ENCODE measurements around the gene EMD. TPM values are rescaled to one million over a fixed set of nuclear protein-coding genes. Genes with fewer than 3 reads are reported as not detected.

The EMD gene
- total and polyA plus RNA-seq, 7 experiments from 2014 or later: 31.5 to 141 (median 81.7) TPM

- ATAC-seq: peak; percentile 98
- intact Hi-C loops (cut with micrococcal nuclease): loop anchor here (1.0 kb wide), 3 partner anchors 8 to 57 kb away; no protein-coding TSS in a partner anchor
- H3K9me3 Mint-ChIP-seq: peaks cover 0 to under 1% (median 0%) of the 10 kb centered on the region in 11 donors
- H3K27ac Mint-ChIP-seq: peak within 1 kb of the TSS; percentile 76 to 91 (median 82)
- Histone ChIP-seq H3K27ac (ENCODE audit: low read depth, low read length) (peak within 1 kb of the TSS; percentile 81), H3K4me3 (ENCODE audit: low read length) (peak within 1 kb of the TSS; percentile 55), H3K9me3 (ENCODE audit: control insufficient read depth in 2 of 3, low read length in 3 of 3) (no peaks in the 10 kb centered on the region), H3K27me3 (ENCODE audit: control insufficient read depth in 2 of 2, insufficient read depth in 2 of 2, low read length in 2 of 2) (no peaks in the 10 kb centered on the region), H3K4me1 (ENCODE audit: control insufficient read depth in 2 of 2, insufficient read depth in 2 of 2, low read length in 2 of 2) (peaks cover 0 to 4% of the 10 kb centered on the region in 2 donors), H3K36me3 (ENCODE audit: control insufficient read depth in 2 of 3, insufficient read depth in 3 of 3, low read length in 3 of 3) (peaks cover 0 to 13% (median 0%) of the 10 kb centered on the region in 3 experiments)
- CTCF ChIA-PET: interaction anchor here (0.7 to 1.6 kb wide), 2 partner anchors 55 to 418 kb away, joined by 3 to 5 read pairs; no protein-coding TSS in a partner anchor
- peak within 1 kb of the TSS; percentile 77 to 86 (median 82) for H3K4me3 Mint-ChIP-seq
- H3K36me3 Mint-ChIP-seq: peaks cover 0 to 8% (median 0%) of the 10 kb centered on the region in 5 donors
- POLR2A ChIA-PET: interaction anchor here (0.6 to 3.0 kb wide), 17 partner anchors 8 to 459 kb away, joined by 3 to 15 read pairs (median 3); partner anchors contain the start of genes FAM50A, SLC10A3 and TAFAZZIN
- no peaks in the 10 kb centered on the region for H3K27me3 Mint-ChIP-seq
- DNase-seq: peak; percentile 72 to 90 (median 85)
- peaks cover 7 to 39% (median 24%) of the 10 kb centered on the region in 7 donors for H3K4me1 Mint-ChIP-seq
Measured at GRCh38 chrX:154428176-154429171, 49.4 kb downstream of the EMD start, which contains the start of gene ATP6AP1. Gene ATP6AP1, plus strand, starts transcription at chrX:154428677. Its CDS starts 16 bp downstream, at chrX:154428693.

GRCh38 chrX:154429711-154430110, 50.6 kb downstream of the EMD start:
- Mint-ChIP-seq H3K4me3 (peak overlapping the region; percentile 77 to 86 (median 82)), H3K9me3 (peaks cover 0 to 1% (median 0%) of the 10 kb centered on the region in 11 donors), H3K27ac (peak overlapping the region; percentile 27 to 91 (median 67)), H3K27me3 (no peaks in the 10 kb centered on the region), H3K36me3 (peaks cover 0 to 8% (median 0%) of the 10 kb centered on the region in 5 donors), H3K4me1 (peaks cover 7 to 31% (median 21%) of the 10 kb centered on the region in 7 donors)
- ATAC-seq (no peak), DNase-seq (no peak)
- Histone ChIP-seq H3K4me1 (ENCODE audit: control insufficient read depth in 2 of 2, insufficient read depth in 2 of 2, low read length in 2 of 2) (peaks cover 0 to 4% of the 10 kb centered on the region in 2 donors), H3K27ac (ENCODE audit: low read depth, low read length) (peak overlapping the region; percentile 81), H3K4me3 (ENCODE audit: low read length) (no peak overlapping the region), H3K36me3 (ENCODE audit: control insufficient read depth in 2 of 3, insufficient read depth in 3 of 3, low read length in 3 of 3) (peaks cover 0 to 22% (median 0%) of the 10 kb centered on the region in 3 experiments), H3K9me3 (ENCODE audit: control insufficient read depth in 2 of 3, low read length in 3 of 3) (no peaks in the 10 kb centered on the region), H3K27me3 (ENCODE audit: control insufficient read depth in 2 of 2, insufficient read depth in 2 of 2, low read length in 2 of 2) (no peaks in the 10 kb centered on the region)
- ChIA-PET CTCF (interaction anchor here (1.6 kb wide), 1 partner anchor 56 kb away, joined by 5 read pairs; no protein-coding TSS in a partner anchor), POLR2A (interaction anchor here (1.0 to 3.0 kb wide), 10 partner anchors 9 to 448 kb away, joined by 3 to 15 read pairs (median 4); partner anchors contain the start of genes SLC10A3 and TAFAZZIN)
- intact Hi-C loops (cut with micrococcal nuclease): no loop called here

GRCh38 chrX:154430479-154430878, 51.4 kb downstream of the EMD start:
- no peaks in the 10 kb centered on the region for H3K27me3 ChIP-seq (ENCODE audit: control insufficient read depth in 2 of 2, insufficient read depth in 2 of 2, low read length in 2 of 2)
- no peaks in the 10 kb centered on the region for H3K9me3 ChIP-seq (ENCODE audit: control insufficient read depth in 2 of 3, low read length in 3 of 3)
- Mint-ChIP-seq H3K4me1 (peaks cover 7 to 31% (median 21%) of the 10 kb centered on the region in 7 donors), H3K27me3 (no peaks in the 10 kb centered on the region), H3K4me3 (peak overlapping the region in 4 of 10 donors; percentile 12 to 80 (median 40)), H3K9me3 (peaks cover 0 to 1% (median 0%) of the 10 kb centered on the region in 11 donors), H3K27ac (peak overlapping the region in 6 of 9 donors; percentile 15 to 79 (median 52)), H3K36me3 (peaks cover 0 to 8% (median 0%) of the 10 kb centered on the region in 5 donors)
- ChIA-PET CTCF (interaction anchor here (0.6 to 1.6 kb wide), 2 partner anchors 57 to 59 kb away, joined by 3 to 5 read pairs; no protein-coding TSS in a partner anchor), POLR2A (interaction anchor here (3.0 kb wide), 1 partner anchor 54 kb away, joined by 8 read pairs; no protein-coding TSS in a partner anchor)
- H3K4me3 ChIP-seq (ENCODE audit: low read length): no peak overlapping the region
- peaks cover 0 to 22% (median 0%) of the 10 kb centered on the region in 3 experiments for H3K36me3 ChIP-seq (ENCODE audit: control insufficient read depth in 2 of 3, insufficient read depth in 3 of 3, low read length in 3 of 3)
- H3K4me1 ChIP-seq (ENCODE audit: control insufficient read depth in 2 of 2, insufficient read depth in 2 of 2, low read length in 2 of 2): peaks cover 0 to 4% of the 10 kb centered on the region in 2 donors
- intact Hi-C loops (cut with micrococcal nuclease): no loop called here
- H3K27ac ChIP-seq (ENCODE audit: low read depth, low read length): no peak overlapping the region
- ATAC-seq: no peak
- no peak for DNase-seq

- Mint-ChIP-seq H3K27ac (peak overlapping the region in 6 of 9 donors; percentile 12 to 79 (median 36)), H3K27me3 (no peaks in the 10 kb centered on the region), H3K36me3 (peaks cover 0 to 8% (median 0%) of the 10 kb centered on the region in 5 donors), H3K4me3 (peak overlapping the region in 2 of 10 donors; percentile 33 to 80), H3K4me1 (peaks cover 7 to 33% (median 21%) of the 10 kb centered on the region in 7 donors), H3K9me3 (peaks cover 0 to 1% (median 0%) of the 10 kb centered on the region in 11 donors)
- Histone ChIP-seq H3K27ac (ENCODE audit: low read depth, low read length) (no peak overlapping the region), H3K36me3 (ENCODE audit: control insufficient read depth in 2 of 3, insufficient read depth in 3 of 3, low read length in 3 of 3) (peaks cover 0 to 22% (median 0%) of the 10 kb centered on the region in 3 experiments), H3K4me1 (ENCODE audit: control insufficient read depth in 2 of 2, insufficient read depth in 2 of 2, low read length in 2 of 2) (peaks cover 0 to 4% of the 10 kb centered on the region in 2 donors), H3K27me3 (ENCODE audit: control insufficient read depth in 2 of 2, insufficient read depth in 2 of 2, low read length in 2 of 2) (no peaks in the 10 kb centered on the region), H3K4me3 (ENCODE audit: low read length) (no peak overlapping the region), H3K9me3 (ENCODE audit: control insufficient read depth in 2 of 3, low read length in 3 of 3) (no peaks in the 10 kb centered on the region)
- ChIA-PET CTCF (interaction anchor here (0.6 kb wide), 1 partner anchor 59 kb away, joined by 3 read pairs; no protein-coding TSS in a partner anchor), POLR2A (interaction anchor here (3.0 kb wide), 1 partner anchor 53 kb away, joined by 8 read pairs; no protein-coding TSS in a partner anchor)
- DNase-seq: no peak
- ATAC-seq: no peak
- intact Hi-C loops (cut with micrococcal nuclease): no loop called here
Measured at GRCh38 chrX:154430916-154431315, 51.8 kb downstream of the EMD start.

Other genes starting within 250 kb of the EMD start
- not detected for gene OPN1LW, start 235.1 kb upstream of the EMD start, total RNA-seq
- gene OPN1LW, start 235.1 kb upstream of the EMD start, polyA plus RNA-seq: not detected
- gene OPN1MW, start 196.7 kb upstream of the EMD start, total RNA-seq: not detected
- not detected for gene OPN1MW, start 196.7 kb upstream of the EMD start, polyA plus RNA-seq
- not detected for gene OPN1MW2, start 159.5 kb upstream of the EMD start, total RNA-seq
- gene OPN1MW2, start 159.5 kb upstream of the EMD start, polyA plus RNA-seq: not detected
- gene OPN1MW3, start 121.7 kb upstream of the EMD start, total RNA-seq: not detected
- not detected for gene OPN1MW3, start 121.7 kb upstream of the EMD start, polyA plus RNA-seq
- gene TEX28, start 84.2 kb upstream of the EMD start, total RNA-seq: not detected
- gene TEX28, start 84.2 kb upstream of the EMD start, polyA plus RNA-seq: not detected
- gene TKTL1, start 83.5 kb upstream of the EMD start, total RNA-seq: 1 to 10 TPM in 4 of 5 experiments, under 1 TPM in 1; 0.58 to 4.7 (median 3.2) TPM
- 10 to 100 TPM; 35.7 to 47.7 TPM for gene TKTL1, start 83.5 kb upstream of the EMD start, polyA plus RNA-seq
- 1,000 to 10,000 TPM in 2 of 5 experiments, 100 to 1,000 TPM in 3; 440 to 1,423 (median 604) TPM for gene FLNA, start 4.7 kb upstream of the EMD start, total RNA-seq
- 100 to 1,000 TPM in 1 of 2 donors, 10 to 100 TPM in 1; 96.0 to 333 TPM for gene FLNA, start 4.7 kb upstream of the EMD start, polyA plus RNA-seq
- gene RPL10, start 19.1 kb downstream of the EMD start, total RNA-seq: 1,000 to 10,000 TPM; 2,926 to 5,130 (median 5,063) TPM
- gene RPL10, start 19.1 kb downstream of the EMD start, polyA plus RNA-seq: 1,000 to 10,000 TPM; 6,302 to 7,439 TPM
- gene DNASE1L1, start 30.0 kb downstream of the EMD start, total RNA-seq: 10 to 100 TPM; 18.4 to 31.1 (median 21.7) TPM
- gene DNASE1L1, start 30.0 kb downstream of the EMD start, polyA plus RNA-seq: 10 to 100 TPM; 11.1 to 19.6 TPM
- gene TAFAZZIN, start 32.2 kb downstream of the EMD start, total RNA-seq: 100 to 1,000 TPM in 3 of 5 experiments, 10 to 100 TPM in 2; 90.9 to 130 (median 108) TPM
- 10 to 100 TPM; 40.4 to 46.4 TPM for gene TAFAZZIN, start 32.2 kb downstream of the EMD start, polyA plus RNA-seq
- 10 to 100 TPM; 37.8 to 63.3 (median 51.1) TPM for gene ATP6AP1, start 49.4 kb downstream of the EMD start, total RNA-seq
- 100 to 1,000 TPM; 100 to 118 TPM for gene ATP6AP1, start 49.4 kb downstream of the EMD start, polyA plus RNA-seq
- 100 to 1,000 TPM; 106 to 174 (median 140) TPM for gene GDI1, start 57.9 kb downstream of the EMD start, total RNA-seq
- gene GDI1, start 57.9 kb downstream of the EMD start, polyA plus RNA-seq: 10 to 100 TPM; 18.8 to 28.6 TPM
- 10 to 100 TPM; 47.2 to 76.5 (median 49.3) TPM for gene FAM50A, start 64.8 kb downstream of the EMD start, total RNA-seq
- gene FAM50A, start 64.8 kb downstream of the EMD start, polyA plus RNA-seq: 10 to 100 TPM; 19.9 to 40.7 TPM
- gene PLXNA3, start 79.0 kb downstream of the EMD start, total RNA-seq: 10 to 100 TPM; 32.9 to 45.7 (median 43.3) TPM
- 1 to 10 TPM in 1 of 2 donors, under 1 TPM in 1; 0.93 to 1.2 TPM for gene PLXNA3, start 79.0 kb downstream of the EMD start, polyA plus RNA-seq
- 10 to 100 TPM; 11.6 to 57.0 (median 20.4) TPM for gene LAGE3, start 100.0 kb downstream of the EMD start, total RNA-seq
- gene LAGE3, start 100.0 kb downstream of the EMD start, polyA plus RNA-seq: 10 to 100 TPM; 78.1 to 85.1 TPM
- 10 to 100 TPM in 4 of 5 experiments, 1 to 10 TPM in 1; 9.2 to 41.5 (median 32.5) TPM for gene UBL4A, start 107.3 kb downstream of the EMD start, total RNA-seq
- gene UBL4A, start 107.3 kb downstream of the EMD start, polyA plus RNA-seq: 10 to 100 TPM; 46.0 to 65.7 TPM
- 10 to 100 TPM; 11.7 to 22.7 (median 19.0) TPM for gene SLC10A3, start 111.3 kb downstream of the EMD start, total RNA-seq
- gene SLC10A3, start 111.3 kb downstream of the EMD start, polyA plus RNA-seq: 10 to 100 TPM; 35.0 to 58.7 TPM
- 10 to 100 TPM; 37.6 to 63.7 (median 50.9) TPM for gene FAM3A, start 136.9 kb downstream of the EMD start, total RNA-seq
- 10 to 100 TPM; 22.2 to 31.1 TPM for gene FAM3A, start 136.9 kb downstream of the EMD start, polyA plus RNA-seq
- gene G6PD, start 167.6 kb downstream of the EMD start, total RNA-seq: 10 to 100 TPM; 35.4 to 74.3 (median 52.7) TPM
- gene G6PD, start 167.6 kb downstream of the EMD start, polyA plus RNA-seq: 1 to 10 TPM; 3.9 to 6.2 TPM
- gene IKBKG, start 168.3 kb downstream of the EMD start, total RNA-seq: 10 to 100 TPM; 29.6 to 45.5 (median 38.8) TPM
- gene IKBKG, start 168.3 kb downstream of the EMD start, polyA plus RNA-seq: 10 to 100 TPM; 19.6 to 26.4 TPM
- not detected for gene CTAG1A, start 205.8 kb downstream of the EMD start, total RNA-seq
- not detected for gene CTAG1A, start 205.8 kb downstream of the EMD start, polyA plus RNA-seq
- gene CTAG1B, start 240.0 kb downstream of the EMD start, total RNA-seq: not detected
- not detected for gene CTAG1B, start 240.0 kb downstream of the EMD start, polyA plus RNA-seq